ENCODE results near the gene VAMP1. TPM values are rescaled to one million over a fixed set of nuclear protein-coding genes. Genes with fewer than 3 reads are reported as not detected.
A peak's percentile ranks its signal among the peaks of the same experiment; 100 is the strongest.
"Not testable (repeated sequence)": the region's sequence is repeated elsewhere in the genome, so short reads cannot be mapped to it uniquely, and the experiment has no call there.

Gene VAMP1
- total RNA-seq, 1 donor from 2014 or later, result 5.3 TPM

GRCh38 chr12:6428326-6428725 is 42.2 kb downstream of the VAMP1 start:
- H3K36me3 Mint-ChIP-seq (ENCODE audit: low read depth), result no peaks in the 10 kb centered on the region
- peaks cover 25% of the 10 kb centered on the region for H3K4me1 Mint-ChIP-seq (ENCODE audit: low read depth)
- no peak overlapping the region for H3K27ac Mint-ChIP-seq (ENCODE audit: unreplicated experiment)
- TF ChIP-seq CTCF (IDR thresholded peaks at IDR 0.05), result no peak
- DNase-seq (ENCODE audit: low spot score), result no peak
- H3K9me3 Mint-ChIP-seq (ENCODE audit: low read depth), result no peaks in the 10 kb centered on the region
- H3K27me3 Mint-ChIP-seq (ENCODE audit: low read depth), result no peaks in the 10 kb centered on the region
- no peak overlapping the region for H3K4me3 Mint-ChIP-seq (ENCODE audit: unreplicated experiment)

- not testable (repeated sequence) for H3K9me3 Mint-ChIP-seq (ENCODE audit: low read depth); H3K36me3 Mint-ChIP-seq (ENCODE audit: low read depth); H3K27me3 Mint-ChIP-seq (ENCODE audit: low read depth); H3K27ac Mint-ChIP-seq (ENCODE audit: unreplicated experiment); H3K4me3 Mint-ChIP-seq (ENCODE audit: unreplicated experiment)
- peaks cover 25% of the 10 kb centered on the region for H3K4me1 Mint-ChIP-seq (ENCODE audit: low read depth)
- peak; percentile 8 for DNase-seq (ENCODE audit: low spot score)
These were observed 42.7 kb downstream of the VAMP1 start for GRCh38 chr12:6427796-6428195.

GRCh38 chr12:6426882-6427671 is 43.4 kb downstream of the VAMP1 start:
- H3K36me3 Mint-ChIP-seq (ENCODE audit: low read depth), result no peaks in the 10 kb centered on the region
- no peak overlapping the region for H3K4me3 Mint-ChIP-seq (ENCODE audit: unreplicated experiment)
- TF ChIP-seq CTCF (IDR thresholded peaks at IDR 0.05), result no peak
- DNase-seq (ENCODE audit: low spot score), result peak; percentile 19
- peaks cover 25% of the 10 kb centered on the region for H3K4me1 Mint-ChIP-seq (ENCODE audit: low read depth)
- H3K27ac Mint-ChIP-seq (ENCODE audit: unreplicated experiment), result no peak overlapping the region
- no peaks in the 10 kb centered on the region for H3K9me3 Mint-ChIP-seq (ENCODE audit: low read depth)
- no peaks in the 10 kb centered on the region for H3K27me3 Mint-ChIP-seq (ENCODE audit: low read depth)

GRCh38 chr12:6425590-6426531 is 44.6 kb downstream of the VAMP1 start:
- H3K27ac Mint-ChIP-seq (ENCODE audit: unreplicated experiment), result no peak overlapping the region
- H3K9me3 Mint-ChIP-seq (ENCODE audit: low read depth), result no peaks in the 10 kb centered on the region
- no peaks in the 10 kb centered on the region for H3K36me3 Mint-ChIP-seq (ENCODE audit: low read depth)
- H3K4me1 Mint-ChIP-seq (ENCODE audit: low read depth), result peaks cover 19% of the 10 kb centered on the region
- peak; percentile 55 for DNase-seq (ENCODE audit: low spot score)
- H3K4me3 Mint-ChIP-seq (ENCODE audit: unreplicated experiment), result no peak overlapping the region
- no peaks in the 10 kb centered on the region for H3K27me3 Mint-ChIP-seq (ENCODE audit: low read depth)
- TF ChIP-seq CTCF (IDR thresholded peaks at IDR 0.05), result no peak

GRCh38 chr12:6424866-6425265 is 45.6 kb downstream of the VAMP1 start:
- H3K27me3 Mint-ChIP-seq (ENCODE audit: low read depth), result no peaks in the 10 kb centered on the region
- H3K4me1 Mint-ChIP-seq (ENCODE audit: low read depth), result peaks cover 16% of the 10 kb centered on the region
- TF ChIP-seq CTCF (IDR thresholded peaks at IDR 0.05), result no peak
- no peak overlapping the region for H3K4me3 Mint-ChIP-seq (ENCODE audit: unreplicated experiment)
- no peak overlapping the region for H3K27ac Mint-ChIP-seq (ENCODE audit: unreplicated experiment)
- DNase-seq (ENCODE audit: low spot score), result no peak
- H3K36me3 Mint-ChIP-seq (ENCODE audit: low read depth), result no peaks in the 10 kb centered on the region
- no peaks in the 10 kb centered on the region for H3K9me3 Mint-ChIP-seq (ENCODE audit: low read depth)
